Activated CD4-positive, alpha-beta T cell treated with anti-CD3 and anti-CD28 coated beads, Interleukin-2, amount 50 U/mL, for 16 hours (primary cell): Measurements from ENCODE around the gene CACNA2D3.

Experiments
- DNase-seq: peaks from one replicate; pipeline ENCODE4 v3.0.0-alpha.2; 2020

Gene CACNA2D3

DNA sequence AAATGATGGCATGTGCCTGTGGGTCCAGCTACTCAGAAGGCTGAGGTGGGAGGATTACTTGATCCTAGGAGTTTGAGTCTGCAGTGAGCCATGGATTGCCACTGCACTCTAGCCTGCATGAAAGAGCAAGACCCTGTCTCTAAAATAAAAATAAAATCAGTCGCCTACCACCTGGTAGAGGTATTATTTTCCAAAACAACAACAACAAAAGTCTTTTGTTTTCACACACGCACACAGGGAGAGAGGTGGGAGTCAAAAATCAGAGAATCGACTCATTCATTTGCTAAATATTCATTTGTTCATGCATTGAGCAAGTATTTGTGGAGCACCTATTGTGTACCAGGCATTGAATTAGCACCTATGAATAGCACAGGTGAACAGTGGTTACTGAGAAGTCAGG lies 587.4 kb downstream of the CACNA2D3 start:
- no peak for DNase-seq

DNA sequence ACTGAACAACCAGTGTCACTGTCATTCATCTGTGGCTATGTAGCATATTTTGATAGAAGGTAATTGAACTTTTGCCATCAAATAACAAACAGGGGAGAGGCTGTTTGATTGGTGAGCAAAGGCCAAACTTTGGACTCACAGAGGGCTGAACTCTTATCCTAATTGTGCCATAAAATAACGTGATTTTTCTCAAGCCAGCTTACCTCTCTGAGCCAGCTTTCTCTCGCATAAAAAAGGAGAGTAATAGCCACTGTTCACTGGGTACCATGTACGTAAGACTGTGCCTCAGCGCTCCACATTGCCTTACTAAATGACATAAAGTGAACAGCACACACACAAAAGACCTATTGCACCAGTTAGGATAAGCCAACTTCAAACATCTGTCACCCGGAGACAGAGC lies 588.6 kb downstream of the CACNA2D3 start:
- DNase-seq: no peak

DNA sequence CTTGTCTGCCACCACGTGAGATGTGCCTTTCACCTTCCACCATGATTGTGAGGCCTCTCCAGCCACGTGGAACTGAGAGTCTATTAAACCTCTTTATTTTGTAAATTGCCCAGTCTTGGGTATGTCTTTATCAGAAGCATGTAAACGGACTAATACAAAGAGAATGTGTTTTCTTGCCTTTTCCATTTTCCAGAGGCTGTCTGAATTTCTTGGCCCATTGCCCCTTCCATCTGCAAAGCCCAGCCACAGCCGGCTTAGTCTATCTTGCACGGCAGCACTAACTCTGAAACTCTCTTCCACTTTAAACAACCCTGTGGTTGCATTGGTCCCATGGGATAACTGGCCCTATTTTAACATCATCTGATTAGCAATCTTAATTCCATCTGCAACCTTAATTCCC lies 590.2 kb downstream of the CACNA2D3 start:
- DNase-seq: no peak

DNA sequence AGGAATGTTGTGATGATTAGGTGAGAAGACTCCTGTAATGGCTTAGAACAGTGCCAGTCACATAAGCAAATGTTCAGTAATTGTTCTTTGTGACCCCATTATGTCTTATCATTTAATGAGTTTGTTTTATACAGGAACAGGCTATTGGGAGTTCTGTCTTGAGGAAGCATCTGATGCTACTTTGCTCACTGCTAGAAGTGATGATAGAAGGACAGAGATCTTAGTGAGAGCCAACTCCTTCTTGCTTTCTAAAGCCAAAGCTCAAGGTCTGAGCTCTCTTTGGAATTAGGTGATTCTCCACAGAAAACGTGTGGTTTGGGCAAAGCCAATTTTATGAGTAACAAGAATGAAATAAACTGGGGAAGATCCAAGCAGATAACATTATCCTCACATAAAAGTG lies 590.7 kb downstream of the CACNA2D3 start:
- DNase-seq: no peak

DNA sequence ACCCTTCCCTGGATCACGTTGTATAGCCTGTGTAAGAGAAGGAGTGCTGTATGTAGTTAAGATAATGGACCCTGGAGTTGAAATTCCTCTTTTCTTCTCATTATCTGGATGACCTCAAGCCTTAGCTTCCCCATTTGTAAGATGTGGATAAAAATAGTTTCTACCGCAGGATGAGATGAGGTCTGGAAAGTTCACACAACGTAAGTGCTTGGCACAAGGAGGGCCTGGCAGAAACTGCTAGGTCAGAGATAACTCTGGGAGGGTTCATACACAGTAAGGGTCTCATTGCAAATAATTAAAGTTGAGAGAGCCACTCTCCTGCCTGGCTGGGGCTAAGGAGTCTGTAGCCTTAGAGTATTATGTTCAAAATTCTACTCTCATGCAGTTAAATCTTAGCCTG lies 591.1 kb downstream of the CACNA2D3 start:
- no peak for DNase-seq

DNA sequence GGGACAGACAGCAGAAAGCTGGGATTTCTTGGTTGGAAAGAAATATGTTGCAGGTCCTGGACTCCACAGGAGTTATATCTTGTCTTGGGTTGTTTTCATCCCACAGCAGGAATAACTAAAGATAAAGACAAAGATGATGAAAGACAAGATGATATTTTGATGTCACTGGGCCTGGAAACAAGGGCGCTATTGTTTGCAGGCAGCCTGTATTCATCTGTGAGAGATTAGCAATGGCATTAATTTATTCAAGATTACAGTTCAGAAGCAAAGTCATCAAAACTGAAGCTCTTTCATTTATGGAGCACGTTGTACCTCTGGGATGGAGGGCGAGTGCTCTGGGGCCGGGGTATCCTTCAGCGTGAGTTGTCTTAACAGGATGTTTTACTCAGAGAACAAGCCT lies 591.7 kb downstream of the CACNA2D3 start:
- no peak for DNase-seq

DNA sequence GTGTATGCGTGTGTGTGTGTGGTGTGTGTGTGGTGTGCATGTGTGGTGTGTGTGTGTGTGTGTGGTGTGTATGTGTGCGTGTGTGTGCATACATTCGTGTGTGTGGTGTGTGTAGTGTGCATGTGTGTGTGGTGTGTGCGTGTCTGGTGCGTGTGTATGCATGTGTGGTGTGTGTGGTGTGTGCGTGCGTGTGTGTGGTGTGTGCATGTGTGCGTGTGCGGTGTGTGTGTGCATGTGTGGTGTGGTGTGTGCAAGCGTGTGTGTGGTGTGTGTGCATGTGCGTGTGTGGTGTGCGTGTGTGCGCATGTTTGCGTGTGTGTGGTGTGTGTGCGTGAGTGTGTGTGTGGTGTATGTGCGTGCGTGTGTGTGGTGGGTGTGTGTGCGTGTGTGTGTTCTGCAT lies 595.2 kb downstream of the CACNA2D3 start:
- no peak for DNase-seq

DNA sequence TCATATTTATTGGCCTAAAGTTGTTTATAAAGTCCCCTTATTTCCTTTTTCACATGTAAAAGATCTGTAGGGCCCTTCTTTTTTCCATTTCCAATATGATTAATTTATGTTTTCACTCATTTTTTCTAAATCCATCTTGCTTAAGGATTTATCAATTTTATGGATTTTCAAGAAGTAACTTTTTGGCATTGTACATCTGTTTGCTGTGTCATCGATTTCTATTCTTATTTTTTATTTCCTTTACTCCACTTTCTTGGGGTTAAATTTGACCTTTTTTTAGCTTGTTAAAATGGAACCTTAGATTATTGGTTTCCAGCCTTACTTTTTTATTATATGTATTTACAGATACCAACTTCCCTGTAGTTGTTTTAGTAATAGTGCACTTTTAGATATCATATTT lies 597.6 kb downstream of the CACNA2D3 start:
- DNase-seq: no peak

DNA sequence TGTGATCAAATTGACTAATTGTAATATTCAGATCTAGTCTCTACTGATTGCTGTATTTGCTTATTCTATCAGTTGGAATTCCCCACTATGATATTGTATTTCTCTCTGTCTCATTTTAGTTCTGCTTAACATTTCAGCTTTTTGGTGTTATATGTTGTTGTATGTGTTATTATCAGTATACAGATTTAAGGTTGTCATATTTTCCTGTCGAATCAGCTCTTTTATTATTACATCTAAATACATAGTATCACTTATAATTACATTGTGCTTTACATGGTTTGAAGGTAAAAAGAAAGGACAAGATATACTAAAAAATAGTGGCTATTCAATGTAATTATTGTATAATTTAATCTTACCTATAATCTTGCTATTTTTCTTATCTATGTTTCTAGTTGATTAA lies 598.3 kb downstream of the CACNA2D3 start:
- no peak for DNase-seq

DNA sequence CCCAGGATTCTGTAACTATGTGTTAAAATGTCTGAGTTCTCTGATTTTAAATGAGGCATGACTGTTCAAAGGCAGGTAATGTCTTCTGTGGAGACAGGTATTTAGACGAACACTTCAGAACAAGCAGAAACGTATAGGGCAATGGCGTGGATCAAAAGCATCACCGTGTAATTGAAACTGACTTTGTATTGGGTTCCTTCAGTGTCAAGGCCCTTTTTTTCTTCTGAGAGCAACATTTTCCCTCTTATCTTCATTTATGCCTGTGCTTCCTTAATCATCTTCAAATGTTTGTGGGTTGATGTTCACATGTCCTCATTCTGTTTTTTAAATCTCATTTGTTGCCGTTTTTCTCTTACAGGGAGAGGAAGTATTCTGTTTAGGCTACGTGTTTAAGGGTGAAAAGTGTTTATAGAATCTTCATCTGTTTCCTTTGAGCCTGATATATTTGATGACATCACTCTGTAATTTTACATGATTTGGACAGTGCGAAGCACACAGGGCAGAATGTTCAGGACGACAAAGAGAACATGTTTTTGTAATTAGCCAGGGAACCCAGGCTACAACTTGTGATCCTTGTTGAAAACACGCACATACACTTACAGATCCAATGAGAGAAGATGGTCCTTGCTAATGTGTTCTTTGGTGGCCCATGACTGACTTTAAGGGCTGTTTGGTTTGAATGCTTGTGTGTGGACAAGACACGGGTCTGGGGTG lies 609.5 kb downstream of the CACNA2D3 start:
- DNase-seq: no peak

DNA sequence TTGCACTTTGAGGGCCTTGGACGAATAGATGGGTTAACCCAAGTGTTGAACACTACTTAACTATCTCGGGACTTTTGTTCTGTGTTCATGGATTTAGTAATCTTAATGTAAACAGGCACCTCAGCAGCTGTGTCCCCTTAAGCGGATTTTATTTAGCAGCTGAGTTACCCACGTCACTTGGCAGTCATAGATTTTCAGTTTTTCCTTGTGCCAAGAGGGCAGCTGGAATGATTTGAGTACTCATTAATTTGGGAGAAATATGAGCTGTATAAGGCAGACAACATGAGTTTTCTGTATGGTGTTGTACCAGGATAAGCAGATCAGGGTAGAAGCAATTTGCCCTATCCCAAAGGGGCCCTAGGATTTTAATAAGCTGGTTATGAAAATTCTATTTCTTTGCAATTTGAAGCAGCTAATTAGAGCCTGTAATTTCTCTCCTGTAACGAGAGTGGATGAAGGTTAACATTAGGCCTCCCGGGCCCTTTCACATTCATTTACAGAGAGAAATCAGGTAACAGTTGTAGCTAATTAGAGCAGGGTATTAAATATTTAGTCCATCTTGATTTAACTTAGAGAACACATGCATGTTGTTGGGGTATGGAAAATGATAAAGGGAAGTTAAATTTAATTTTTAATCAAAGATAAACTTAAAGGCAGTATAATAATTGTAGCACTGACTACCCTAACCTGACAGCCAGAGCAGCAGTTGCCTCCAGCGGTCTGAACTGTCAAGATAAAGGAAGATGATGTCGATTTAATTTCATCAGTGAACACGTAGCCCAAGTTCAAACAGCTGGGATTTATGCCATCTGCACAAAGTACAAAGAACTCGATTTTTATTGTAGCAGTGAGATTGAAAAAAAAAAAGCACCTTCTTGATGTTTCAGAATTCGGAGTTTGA lies 611.0 kb downstream of the CACNA2D3 start:
- DNase-seq: no peak

DNA sequence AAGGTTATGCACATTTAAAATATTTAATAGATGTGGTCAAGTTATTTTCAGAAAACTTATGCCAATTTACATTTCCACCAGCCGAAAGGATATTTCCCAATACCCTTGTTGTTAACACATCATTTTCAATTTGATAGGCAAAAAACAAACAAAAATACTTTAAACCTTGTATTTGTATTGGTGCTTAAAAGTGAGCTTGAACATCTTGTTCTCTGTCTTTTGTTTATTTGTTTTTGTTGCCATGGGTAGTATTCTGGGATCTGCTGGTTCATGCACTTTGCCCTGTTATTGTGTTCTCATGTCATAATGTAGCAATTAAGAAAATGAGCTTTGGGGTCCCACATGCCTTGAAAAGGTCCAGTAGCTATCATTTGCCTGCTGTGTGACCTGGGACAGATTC lies 614.1 kb downstream of the CACNA2D3 start:
- no peak for DNase-seq

DNA sequence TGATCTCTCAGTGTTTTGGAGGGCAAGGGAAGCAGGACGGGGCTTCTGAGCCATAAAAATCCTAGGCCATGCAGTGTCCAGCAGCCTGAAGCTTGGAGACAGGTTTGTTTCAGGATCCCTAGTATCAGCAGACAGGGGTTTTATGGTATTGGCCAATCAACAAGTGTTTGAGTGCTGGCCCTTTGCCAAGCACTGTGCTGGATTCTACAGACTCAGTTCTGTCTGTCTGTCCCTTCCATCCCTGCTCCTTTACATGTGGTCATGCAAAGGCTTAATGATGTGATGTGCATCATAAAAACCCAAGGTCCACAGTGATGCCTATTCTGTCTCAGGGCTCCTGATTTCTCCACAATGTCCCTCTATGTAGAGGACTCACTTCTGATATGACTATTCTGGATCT lies 621.4 kb downstream of the CACNA2D3 start:
- DNase-seq: no peak

DNA sequence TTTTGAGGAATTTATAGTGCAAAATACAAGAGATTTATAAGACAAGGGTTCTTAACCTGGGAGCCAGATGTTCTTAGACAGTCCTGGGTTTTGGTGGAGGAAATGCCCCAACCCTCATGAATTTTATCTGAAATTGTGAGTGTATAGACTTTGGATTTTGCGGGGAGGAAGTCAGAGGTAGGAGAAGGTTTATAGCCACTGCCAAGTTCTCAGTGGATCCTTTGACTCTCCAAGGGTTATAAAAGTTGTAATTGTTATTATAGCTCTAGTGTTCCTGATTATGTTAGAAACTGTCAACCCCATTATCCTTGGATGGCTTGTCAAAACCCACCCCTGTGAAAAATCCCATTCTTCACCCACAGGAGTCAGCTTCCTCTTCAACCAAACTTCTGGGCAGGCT lies 621.9 kb downstream of the CACNA2D3 start:
- no peak for DNase-seq

DNA sequence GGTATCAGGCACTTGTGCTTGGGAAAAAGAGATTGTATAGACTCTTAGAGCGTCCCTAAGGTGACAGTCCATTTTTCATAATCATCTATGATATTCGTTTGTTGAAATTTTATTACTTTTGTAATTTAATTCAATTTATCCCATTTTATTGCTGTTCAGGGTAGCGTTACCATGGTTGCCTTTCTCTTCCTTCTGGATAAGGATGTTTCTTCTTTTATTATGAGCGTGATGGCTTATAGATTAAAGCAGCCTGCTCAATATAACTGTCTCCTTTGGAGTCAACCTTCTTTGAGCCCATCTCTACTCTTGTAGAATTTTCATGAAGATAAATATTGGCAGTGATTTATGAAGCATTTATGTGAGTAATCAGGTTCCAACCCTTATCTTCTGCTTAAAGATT lies 623.5 kb downstream of the CACNA2D3 start:
- DNase-seq: no peak

DNA sequence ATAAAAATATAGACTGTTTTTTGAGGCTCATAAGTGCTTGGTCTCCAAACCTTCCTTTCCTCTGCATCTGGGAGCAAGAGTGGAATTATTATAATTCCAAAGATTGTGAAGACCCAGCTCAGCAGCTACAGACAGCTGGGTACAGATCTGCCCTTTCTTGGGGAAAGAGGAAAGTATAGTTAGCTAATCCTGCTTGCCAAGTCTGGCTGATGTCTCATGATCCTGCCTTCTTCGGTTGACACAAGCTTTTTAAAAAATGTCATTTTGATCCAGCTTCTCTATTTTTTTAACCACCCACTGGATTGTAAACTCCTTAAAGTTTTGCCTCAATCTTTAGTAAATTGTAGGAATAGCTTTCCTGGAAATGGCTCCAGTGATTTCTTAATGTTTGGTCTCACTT lies 624.4 kb downstream of the CACNA2D3 start:
- DNase-seq: no peak

DNA sequence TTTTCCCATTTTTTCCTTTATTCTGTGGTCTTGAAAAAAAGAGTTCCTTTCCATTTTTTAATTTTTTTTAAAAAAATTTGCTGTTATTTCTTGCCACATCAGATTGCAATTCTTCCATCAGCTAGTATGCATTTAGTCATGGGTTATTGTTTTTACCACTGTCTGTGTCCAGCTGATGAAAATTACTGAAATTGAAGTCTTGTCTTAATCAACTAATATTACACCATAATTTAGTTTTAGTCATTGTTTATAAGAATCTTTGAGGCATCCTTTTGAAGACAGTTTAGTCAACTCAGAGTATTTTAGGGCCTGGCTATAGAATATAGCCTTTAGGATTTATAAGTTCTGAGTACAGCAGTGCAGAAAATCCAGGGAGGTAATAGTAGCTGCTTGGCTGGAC lies 633.4 kb downstream of the CACNA2D3 start:
- no peak for DNase-seq

DNA sequence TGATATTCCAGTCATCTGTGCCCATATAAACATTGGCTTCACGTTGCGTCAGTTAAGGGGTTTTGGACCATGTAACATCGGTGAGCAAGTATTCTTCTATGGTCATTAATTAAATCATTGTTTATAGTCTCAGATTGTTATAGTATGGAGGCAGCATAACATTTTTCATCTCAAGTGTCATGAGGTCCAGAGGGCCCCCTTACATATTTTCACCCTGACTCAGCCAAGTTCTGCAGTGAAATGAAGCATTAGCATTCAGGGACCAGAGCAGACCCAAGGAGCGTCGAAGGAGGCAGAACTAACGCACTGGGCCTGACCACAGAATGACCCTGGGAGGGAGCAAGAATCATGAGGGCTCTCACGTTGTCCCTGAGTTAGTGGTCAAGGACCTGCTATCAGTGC lies 634.0 kb downstream of the CACNA2D3 start:
- DNase-seq: no peak

DNA sequence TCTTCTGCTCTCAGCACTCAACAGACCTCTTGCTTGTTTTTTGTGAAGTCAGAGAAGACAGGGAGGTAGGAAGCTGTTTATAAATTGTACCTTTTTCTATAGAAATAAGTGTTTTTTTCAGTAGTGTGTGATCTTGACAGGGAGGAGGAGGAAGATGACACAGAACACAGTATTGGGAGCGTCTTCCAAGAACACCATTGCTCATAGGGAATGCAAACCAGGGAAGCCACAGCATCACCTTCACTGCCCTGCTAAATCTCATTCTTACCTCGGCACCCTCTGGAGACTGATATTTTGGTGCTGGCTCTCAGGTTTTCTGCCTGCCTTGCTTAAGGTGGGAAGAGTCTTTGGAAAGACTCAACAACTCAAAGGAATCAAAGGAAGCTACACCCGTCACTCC lies 636.1 kb downstream of the CACNA2D3 start:
- no peak for DNase-seq

DNA sequence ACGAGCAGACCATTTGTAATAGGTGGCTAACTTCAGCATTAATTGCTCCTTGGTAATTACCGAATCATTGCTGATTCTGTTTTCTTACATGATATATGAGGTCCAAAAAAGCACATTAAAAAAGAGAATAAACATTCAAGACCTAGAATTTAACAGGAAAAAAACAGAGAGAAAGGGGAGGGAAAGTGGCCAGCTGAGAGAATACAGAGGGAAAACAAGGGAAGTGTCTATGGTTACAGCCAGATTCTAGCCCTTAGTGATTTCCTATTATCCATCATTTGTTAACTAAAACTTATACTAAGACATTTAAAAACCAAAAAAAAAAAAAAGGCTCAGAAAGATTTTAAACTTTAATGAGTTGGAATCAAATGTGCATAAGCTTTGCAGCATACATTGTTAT lies 636.8 kb downstream of the CACNA2D3 start:
- DNase-seq: no peak

DNA sequence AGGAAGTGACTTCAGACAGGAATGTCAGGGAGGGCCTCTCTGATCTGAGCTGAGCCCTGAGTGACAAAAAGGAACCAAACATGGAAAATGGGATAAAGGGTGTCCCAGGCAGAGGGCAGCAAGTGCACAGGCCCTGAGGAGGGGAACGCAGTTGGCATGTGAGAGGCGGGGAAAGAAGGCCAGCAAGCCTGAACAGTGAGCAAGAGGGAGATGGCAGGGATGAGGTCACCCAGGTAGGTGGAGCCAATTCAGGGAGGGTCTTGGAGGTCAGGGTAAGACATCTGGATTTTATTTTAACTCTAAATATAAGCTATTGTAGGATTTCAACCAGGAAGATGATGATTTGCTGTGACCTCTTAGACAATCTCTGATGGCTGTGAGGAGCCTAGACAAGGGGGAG lies 637.8 kb downstream of the CACNA2D3 start:
- DNase-seq: no peak

DNA sequence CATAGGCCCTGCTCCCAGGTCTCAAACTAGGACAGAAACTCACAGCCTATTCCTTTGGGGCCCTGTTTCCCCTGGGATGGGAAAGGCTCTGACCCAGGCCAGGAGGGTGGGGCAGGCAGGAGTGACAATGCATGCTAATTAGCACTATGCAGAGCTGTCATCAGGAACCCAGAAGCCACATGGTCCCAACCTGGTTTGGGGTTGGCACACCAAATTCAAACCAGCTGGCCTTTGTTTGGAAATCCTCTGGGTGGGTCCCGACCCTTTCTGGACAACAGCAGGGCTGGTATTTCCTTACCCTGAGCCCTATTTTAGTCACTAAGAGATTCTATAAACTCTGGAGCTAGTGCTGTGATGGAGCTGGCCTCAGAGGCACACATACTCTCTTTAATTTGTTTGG lies 639.3 kb downstream of the CACNA2D3 start:
- DNase-seq: no peak

DNA sequence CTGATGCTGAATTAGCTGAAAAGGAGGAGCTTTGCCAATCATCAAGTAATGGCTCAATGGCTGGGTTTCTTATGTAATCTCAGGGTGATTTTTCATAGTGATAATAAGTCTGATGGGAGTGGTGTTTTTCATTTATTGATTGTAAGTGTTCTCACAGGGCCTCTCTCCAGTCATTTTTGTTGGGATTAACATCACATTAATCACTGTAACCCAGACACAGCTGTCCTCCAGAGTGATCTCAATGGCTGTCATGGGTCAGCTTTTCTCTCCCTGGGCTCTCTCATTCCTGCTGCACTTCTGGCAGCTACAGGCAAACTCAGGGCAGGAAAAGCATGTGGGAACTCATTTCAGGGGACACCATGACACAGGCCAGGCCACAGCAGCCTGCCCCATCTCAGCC lies 642.6 kb downstream of the CACNA2D3 start:
- no peak for DNase-seq

DNA sequence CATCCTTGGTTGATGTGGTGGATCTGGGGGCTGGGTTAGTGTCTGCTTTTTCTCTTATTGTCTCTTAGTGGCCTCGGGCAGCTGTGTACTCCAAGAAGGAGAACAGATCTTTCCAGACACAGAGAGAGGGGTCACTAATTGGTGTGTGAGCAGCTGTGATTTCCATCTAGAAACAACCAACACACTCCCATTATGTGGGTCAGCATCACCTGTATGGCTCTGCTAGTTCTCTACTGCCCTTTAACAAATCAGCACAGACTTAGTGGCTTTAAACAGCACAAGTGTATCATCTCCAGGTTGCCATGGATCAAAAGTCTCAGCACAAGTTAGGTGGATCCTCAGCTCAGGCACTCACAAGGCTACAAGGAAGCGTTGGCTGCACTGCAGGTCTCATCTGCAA lies 648.7 kb downstream of the CACNA2D3 start:
- no peak for DNase-seq

DNA sequence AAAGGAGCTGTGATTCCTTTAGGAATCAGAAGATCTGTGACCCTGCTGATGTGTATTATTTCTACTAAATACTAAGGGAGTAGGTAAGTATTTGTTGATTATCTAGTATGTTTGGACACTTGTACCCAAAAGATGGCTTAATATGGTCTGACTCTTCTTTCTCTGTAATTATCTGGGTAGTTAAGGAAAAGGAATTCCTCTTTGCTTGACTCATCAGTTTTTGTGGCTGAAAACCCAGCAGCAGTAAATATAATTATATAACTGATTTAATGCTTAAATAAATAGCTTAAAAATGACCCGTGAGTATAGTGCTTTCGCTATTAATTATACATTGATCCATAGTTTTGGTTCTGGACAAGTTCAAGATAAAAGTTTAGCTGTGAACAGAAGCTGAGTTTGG lies 649.7 kb downstream of the CACNA2D3 start:
- DNase-seq: no peak
